GM06990 (cell line): ENCODE results near the gene DDAH1.

Experiments
- DNase-seq: peaks from one replicate; pipeline ENCODE4 v3.0.0-alpha.2; 2011; ENCODE audit not compliant: insufficient read length; ENCODE audit errors: extremely low read depth
- H3K27me3 ChIP-seq: replicated peaks from 2 replicates; pipeline ENCODE4 v1.6.0; 2011; ENCODE audit warnings: low read length; ENCODE audit not compliant: control insufficient read depth, insufficient read depth
- H3K36me3 ChIP-seq: 2 replicates; pipeline ENCODE4 v1.5.1; 2011; ENCODE audit warnings: low read length; ENCODE audit not compliant: control insufficient read depth, insufficient read depth
- H3K4me3 ChIP-seq: replicated peaks from 2 replicates; pipeline ENCODE4 v1.5.1; 2011; ENCODE audit warnings: low read depth, mild to moderate bottlenecking, control low read depth, low read length
- CTCF ChIP-seq: IDR thresholded peaks from 2 replicates; pipeline ENCODE4 v1.5.1; 2011; ENCODE audit warnings: low read length, control low read depth, mild to moderate bottlenecking, inconsistent platforms; ENCODE audit not compliant: insufficient read depth, poor library complexity, severe bottlenecking

The DDAH1 gene

GRCh38 chr1:85374160-85374559 lies 90.8 kb downstream of the DDAH1 start:
- DNase-seq: no peak
- Histone ChIP-seq H3K36me3 (no peaks in the 10 kb centered on the region), H3K27me3 (no peaks in the 10 kb centered on the region), H3K4me3 (no peak overlapping the region)
- no peak for TF ChIP-seq CTCF

- Histone ChIP-seq H3K4me3 (no peak overlapping the region), H3K27me3 (no peaks in the 10 kb centered on the region), H3K36me3 (no peaks in the 10 kb centered on the region)
- no peak for TF ChIP-seq CTCF
- no peak for DNase-seq
Observed at GRCh38 chr1:85373378-85373708, 91.6 kb downstream of the DDAH1 start.

GRCh38 chr1:85372683-85373377 lies 92.1 kb downstream of the DDAH1 start:
- no peak for DNase-seq
- no peak overlapping the region for H3K4me3 ChIP-seq
- no peak for TF ChIP-seq CTCF
- no peaks in the 10 kb centered on the region for H3K36me3 ChIP-seq
- H3K27me3 ChIP-seq: no peaks in the 10 kb centered on the region

GRCh38 chr1:85371021-85371420 lies 93.9 kb downstream of the DDAH1 start:
- DNase-seq: no peak
- H3K27me3 ChIP-seq: no peaks in the 10 kb centered on the region
- TF ChIP-seq CTCF: no peak
- H3K4me3 ChIP-seq: no peak overlapping the region
- no peaks in the 10 kb centered on the region for H3K36me3 ChIP-seq

- DNase-seq: no peak
- no peak for TF ChIP-seq CTCF
- no peaks in the 10 kb centered on the region for H3K36me3 ChIP-seq
- H3K4me3 ChIP-seq: no peak overlapping the region
- no peaks in the 10 kb centered on the region for H3K27me3 ChIP-seq
Observed at GRCh38 chr1:85368073-85368770, 96.7 kb downstream of the DDAH1 start.
